Osteoblast (primary cell): ENCODE data around the gene PCDHGA6. TPM values are rescaled to one million over a fixed set of nuclear protein-coding genes. Genes with fewer than 3 reads are reported as not detected.
"Not testable (repeated sequence)": the region's sequence is repeated elsewhere in the genome, so short reads cannot be mapped to it uniquely, and the experiment has no call there.

ENCODE experiments used
- DNase-seq: peaks from one replicate; pipeline ENCODE4 v3.0.0; 2011; ENCODE audit warnings: low spot score, mixed read lengths; ENCODE audit not compliant: insufficient read length; ENCODE audit errors: missing footprints
- H2AFZ ChIP-seq: 2 replicates; pipeline ENCODE4 v1.6.0; 2011; ENCODE audit warnings: mild to moderate bottlenecking, low read length
- H3K27ac ChIP-seq: 2 replicates; pipeline ENCODE4 v1.5.1; 2011; ENCODE audit warnings: mild to moderate bottlenecking, low read depth, low read length, moderate library complexity
- H3K27me3 ChIP-seq: 2 replicates; pipeline ENCODE4 v1.6.0; 2012; ENCODE audit warnings: mild to moderate bottlenecking, control low read depth, inconsistent platforms, low read length, moderate library complexity; ENCODE audit not compliant: insufficient read depth
- H3K36me3 ChIP-seq: 2 replicates; pipeline ENCODE4 v1.5.1; 2011; ENCODE audit warnings: mild to moderate bottlenecking, low read length, control low read depth, moderate library complexity; ENCODE audit not compliant: insufficient read depth
- H3K4me1 ChIP-seq: 2 replicates; pipeline ENCODE4 v1.5.1; 2011; ENCODE audit warnings: mild to moderate bottlenecking, low read length, control low read depth, moderate library complexity; ENCODE audit not compliant: insufficient read depth
- H3K4me2 ChIP-seq: 2 replicates; pipeline ENCODE4 v1.6.0; 2011; ENCODE audit warnings: mild to moderate bottlenecking, low read length; ENCODE audit not compliant: insufficient read depth
- H3K4me3 ChIP-seq: fragments of 200-600 bp; sonication (generic); 3 replicates; pipeline ENCODE4 v1.5.1; 2012; ENCODE audit warnings: mild to moderate bottlenecking, low read length, inconsistent platforms; ENCODE audit not compliant: insufficient read depth
- H3K79me2 ChIP-seq: 2 replicates; pipeline ENCODE4 v1.6.0; 2012; ENCODE audit warnings: mild to moderate bottlenecking, low read length, control low read depth, inconsistent platforms; ENCODE audit not compliant: insufficient read depth
- H3K9me3 ChIP-seq: 2 replicates; pipeline ENCODE4 v1.5.1; 2011; ENCODE audit warnings: low read depth, low read length, control low read depth
- H4K20me1 ChIP-seq: 2 replicates; pipeline ENCODE4 v1.6.0; 2012; ENCODE audit warnings: mild to moderate bottlenecking, low read length, control low read depth; ENCODE audit not compliant: insufficient read depth
- CTCF ChIP-seq: IDR thresholded peaks from 2 replicates; pipeline ENCODE4 v1.5.1; 2011; ENCODE audit warnings: mild to moderate bottlenecking, low read depth, low read length, moderate library complexity; ENCODE audit errors: extremely low read depth
- total RNA-seq: library from RNA; depleted of rRNA; stranded (reverse); fragments of >200 nt; gene quantifications from 2 replicates; pipeline ENCODE4 v1.2.3, GENCODE V29; 2012

The PCDHGA6 gene
- total RNA-seq, 1 donor = 5.1 TPM

- not testable (repeated sequence) for H3K27me3 ChIP-seq, H3K36me3 ChIP-seq, H3K4me1 ChIP-seq, H4K20me1 ChIP-seq, DNase-seq, H3K27ac ChIP-seq, H3K79me2 ChIP-seq
- Histone ChIP-seq H3K9me3 (peaks cover 12% of the 10 kb centered on the region), H3K4me3 (peak within 1 kb of the TSS; percentile 69), H2AFZ (peak within 1 kb of the TSS; percentile 25), H3K4me2 (peak within 1 kb of the TSS; percentile 37)
- peak; percentile 57 for TF ChIP-seq CTCF
These were observed 14.0 kb downstream of the PCDHGA6 start, which contains the start of gene PCDHGB4 for GRCh38 chr5:141387557-141388311. Gene PCDHGB4 (plus strand): TSS chr5:141387698. CDS start chr5:141387885, 187 bp downstream.

DNA sequence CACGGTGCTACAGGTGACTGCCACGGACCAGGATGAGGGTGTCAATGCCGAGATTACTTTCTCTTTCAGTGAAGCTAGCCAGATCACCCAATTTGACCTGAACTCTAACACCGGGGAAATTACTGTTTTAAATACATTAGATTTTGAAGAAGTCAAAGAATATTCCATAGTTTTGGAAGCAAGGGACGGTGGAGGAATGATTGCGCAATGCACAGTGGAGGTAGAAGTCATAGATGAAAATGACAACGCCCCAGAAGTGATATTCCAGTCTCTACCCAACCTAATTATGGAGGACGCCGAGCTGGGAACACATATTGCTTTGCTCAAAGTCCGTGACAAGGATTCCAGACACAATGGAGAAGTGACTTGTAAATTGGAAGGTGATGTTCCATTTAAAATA is 15.0 kb downstream of the PCDHGA6 start:
- Histone ChIP-seq H3K4me1 (no peaks in the 10 kb centered on the region), H3K9me3 (peaks cover 18% of the 10 kb centered on the region), H3K27me3 (no peaks in the 10 kb centered on the region)

GRCh38 chr5:141389153-141390042 is 15.7 kb downstream of the PCDHGA6 start:
- no peak for TF ChIP-seq CTCF
- Histone ChIP-seq H3K27me3 (no peaks in the 10 kb centered on the region), H2AFZ (no peak overlapping the region), H3K36me3 (peaks cover 4% of the 10 kb centered on the region), H4K20me1 (no peaks in the 10 kb centered on the region), H3K4me2 (no peak overlapping the region), H3K27ac (no peak overlapping the region), H3K4me1 (no peaks in the 10 kb centered on the region), H3K79me2 (no peaks in the 10 kb centered on the region), H3K4me3 (peak overlapping the region; percentile 7), H3K9me3 (peaks cover 22% of the 10 kb centered on the region)
- no peak for DNase-seq

More for the DNA sequence above, 15.0 kb downstream of the PCDHGA6 start:
- no peaks in the 10 kb centered on the region for H4K20me1 ChIP-seq
- H3K36me3 ChIP-seq = peaks cover 4% of the 10 kb centered on the region
- no peak overlapping the region for H2AFZ ChIP-seq
- H3K27ac ChIP-seq = no peak overlapping the region
- H3K4me3 ChIP-seq = peak overlapping the region; percentile 47
- no peak for TF ChIP-seq CTCF
- peak overlapping the region; percentile 20 for H3K4me2 ChIP-seq
- no peaks in the 10 kb centered on the region for H3K79me2 ChIP-seq
- DNase-seq = no peak
